Measurements from ENCODE around the gene RSKR. TPM values are rescaled to one million over a fixed set of nuclear protein-coding genes. Genes with fewer than 3 reads are reported as not detected.
"Not testable (repeated sequence)": the region's sequence is repeated elsewhere in the genome, so short reads cannot be mapped to it uniquely, and the experiment has no call there.

The RSKR gene
- total RNA-seq, 1 donor from 2014 or later, result 34.2 TPM

DNA sequence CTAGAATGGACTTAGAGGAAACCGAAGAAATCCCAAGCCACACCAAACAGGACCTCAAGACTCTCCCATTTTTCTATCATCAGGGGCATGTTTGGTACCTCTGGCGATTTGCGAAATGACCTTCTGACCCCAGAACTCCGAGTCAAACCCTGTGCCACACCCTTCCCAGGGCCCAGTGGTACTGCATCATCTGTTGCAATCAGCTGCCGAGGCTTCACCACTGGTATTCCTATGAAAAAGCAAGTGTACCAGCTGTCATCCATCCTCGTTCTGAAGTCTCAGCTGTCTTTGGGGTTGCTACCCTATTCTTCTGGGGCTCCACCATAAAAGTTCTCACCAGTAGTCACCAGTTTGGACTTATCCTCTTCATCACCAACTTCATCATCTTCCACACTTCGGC is 2.3 kb upstream of the RSKR start:
- DNase-seq (ENCODE audit: low read depth, low spot score), result no peak
- TF ChIP-seq, protein P1, sequence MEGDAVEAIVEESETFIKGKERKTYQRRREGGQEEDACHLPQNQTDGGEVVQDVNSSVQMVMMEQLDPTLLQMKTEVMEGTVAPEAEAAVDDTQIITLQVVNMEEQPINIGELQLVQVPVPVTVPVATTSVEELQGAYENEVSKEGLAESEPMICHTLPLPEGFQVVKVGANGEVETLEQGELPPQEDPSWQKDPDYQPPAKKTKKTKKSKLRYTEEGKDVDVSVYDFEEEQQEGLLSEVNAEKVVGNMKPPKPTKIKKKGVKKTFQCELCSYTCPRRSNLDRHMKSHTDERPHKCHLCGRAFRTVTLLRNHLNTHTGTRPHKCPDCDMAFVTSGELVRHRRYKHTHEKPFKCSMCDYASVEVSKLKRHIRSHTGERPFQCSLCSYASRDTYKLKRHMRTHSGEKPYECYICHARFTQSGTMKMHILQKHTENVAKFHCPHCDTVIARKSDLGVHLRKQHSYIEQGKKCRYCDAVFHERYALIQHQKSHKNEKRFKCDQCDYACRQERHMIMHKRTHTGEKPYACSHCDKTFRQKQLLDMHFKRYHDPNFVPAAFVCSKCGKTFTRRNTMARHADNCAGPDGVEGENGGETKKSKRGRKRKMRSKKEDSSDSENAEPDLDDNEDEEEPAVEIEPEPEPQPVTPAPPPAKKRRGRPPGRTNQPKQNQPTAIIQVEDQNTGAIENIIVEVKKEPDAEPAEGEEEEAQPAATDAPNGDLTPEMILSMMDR (conservative IDR thresholded peaks at IDR 0.05), result no peak
- H3K9me3 Mint-ChIP-seq, result no peaks in the 10 kb centered on the region
- no peak overlapping the region for H3K27ac Mint-ChIP-seq (ENCODE audit: unreplicated experiment)
- H3K27me3 Mint-ChIP-seq (ENCODE audit: low read depth), result no peaks in the 10 kb centered on the region
- peaks cover 5% of the 10 kb centered on the region for H3K4me1 Mint-ChIP-seq
- peaks cover 20% of the 10 kb centered on the region for H3K36me3 Mint-ChIP-seq (ENCODE audit: low read depth)
- no peak overlapping the region for H3K4me3 Mint-ChIP-seq

DNA sequence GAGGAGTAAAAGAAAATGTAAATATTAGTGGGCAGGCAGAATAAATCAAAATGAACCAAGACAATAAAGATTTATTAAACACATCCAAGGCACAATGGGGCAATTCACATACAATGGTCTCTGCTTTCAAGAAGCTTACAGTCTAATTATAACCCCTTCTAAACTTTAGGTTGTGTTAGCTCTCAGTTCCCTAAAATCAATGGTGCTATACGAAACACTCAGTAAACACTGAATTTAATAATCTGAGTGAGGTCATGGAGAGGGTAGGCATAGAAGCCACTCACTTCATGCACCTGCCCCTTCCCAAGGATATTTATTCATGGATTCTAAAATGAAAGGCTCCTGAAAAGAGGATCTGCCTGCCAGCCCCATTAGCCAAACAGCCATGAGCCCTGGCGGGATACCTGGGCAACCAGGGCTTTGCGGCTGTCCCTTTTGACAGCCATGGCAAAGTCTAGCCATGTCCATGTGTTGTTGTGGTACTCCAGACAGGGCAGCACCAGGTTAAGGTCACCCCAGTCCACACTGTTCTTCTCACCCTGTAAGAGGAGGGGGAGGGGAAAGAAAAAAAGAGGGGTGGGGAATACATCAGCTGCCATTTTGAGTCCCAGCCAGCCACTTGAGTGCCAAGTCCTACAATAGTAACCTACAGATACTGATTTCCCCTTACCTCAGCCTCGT is 1.4 kb upstream of the RSKR start:
- Mint-ChIP-seq H3K27ac (ENCODE audit: unreplicated experiment) (no peak overlapping the region), H3K9me3 (no peaks in the 10 kb centered on the region), H3K27me3 (ENCODE audit: low read depth) (no peaks in the 10 kb centered on the region), H3K4me3 (no peak overlapping the region), H3K36me3 (ENCODE audit: low read depth) (peaks cover 25% of the 10 kb centered on the region), H3K4me1 (peaks cover 5% of the 10 kb centered on the region)
- TF ChIP-seq, protein P1 (conservative IDR thresholded peaks at IDR 0.05), result no peak
- no peak for DNase-seq (ENCODE audit: low read depth, low spot score)

DNA sequence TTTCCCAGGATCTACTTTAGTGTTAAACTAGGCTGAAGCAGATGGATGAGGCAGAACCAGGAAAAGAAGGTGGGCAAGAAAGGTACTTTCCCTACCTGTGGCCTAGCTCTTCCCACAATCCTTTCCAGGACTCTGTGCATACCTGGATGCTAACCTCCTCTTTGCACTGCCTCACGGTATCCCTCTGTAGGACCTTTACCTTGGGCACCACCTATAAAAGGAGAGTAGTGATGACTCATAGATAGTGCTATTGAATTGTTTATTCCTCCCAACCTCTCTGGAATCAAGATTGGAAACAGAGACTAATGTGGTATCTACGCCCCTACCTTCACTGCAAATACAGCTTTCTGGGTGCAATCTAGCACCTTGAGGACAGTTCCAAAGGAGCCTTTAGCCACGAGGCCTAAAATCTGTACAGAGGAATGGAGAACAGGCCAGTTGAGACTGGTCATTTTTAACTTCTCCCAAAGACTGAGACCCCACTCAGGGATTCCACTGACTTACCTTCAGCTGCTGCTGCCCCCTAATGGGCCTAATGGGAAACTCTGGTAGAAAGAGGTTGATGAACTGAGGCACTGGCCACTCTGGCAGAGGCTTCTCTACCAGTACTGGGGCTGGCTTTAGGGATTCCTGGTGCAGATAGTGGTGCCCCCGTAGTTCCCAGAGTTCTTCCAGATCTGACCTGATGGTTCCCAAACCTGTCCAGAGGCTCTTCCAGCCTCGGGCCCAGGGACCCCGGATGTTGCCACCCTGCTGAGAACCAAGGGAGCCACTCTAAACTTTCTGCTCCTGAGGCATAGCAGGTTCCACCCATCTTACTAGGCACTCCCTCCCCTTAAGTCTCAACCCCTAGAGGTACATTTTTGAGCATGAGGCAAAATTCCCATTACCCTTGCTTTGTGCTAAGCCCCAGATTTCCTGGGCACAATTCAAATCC is 781 bp downstream of the RSKR start:
- Mint-ChIP-seq H3K27me3 (ENCODE audit: low read depth) (no peaks in the 10 kb centered on the region), H3K36me3 (ENCODE audit: low read depth) (peaks cover 18% of the 10 kb centered on the region), H3K4me1 (peaks cover 5% of the 10 kb centered on the region), H3K27ac (ENCODE audit: unreplicated experiment) (no peak overlapping the region), H3K9me3 (no peaks in the 10 kb centered on the region), H3K4me3 (peak overlapping the region; percentile 21)
- DNase-seq (ENCODE audit: low read depth, low spot score), result peak; percentile 36
- TF ChIP-seq, protein P1 (conservative IDR thresholded peaks at IDR 0.05), result peak; percentile 74

DNA sequence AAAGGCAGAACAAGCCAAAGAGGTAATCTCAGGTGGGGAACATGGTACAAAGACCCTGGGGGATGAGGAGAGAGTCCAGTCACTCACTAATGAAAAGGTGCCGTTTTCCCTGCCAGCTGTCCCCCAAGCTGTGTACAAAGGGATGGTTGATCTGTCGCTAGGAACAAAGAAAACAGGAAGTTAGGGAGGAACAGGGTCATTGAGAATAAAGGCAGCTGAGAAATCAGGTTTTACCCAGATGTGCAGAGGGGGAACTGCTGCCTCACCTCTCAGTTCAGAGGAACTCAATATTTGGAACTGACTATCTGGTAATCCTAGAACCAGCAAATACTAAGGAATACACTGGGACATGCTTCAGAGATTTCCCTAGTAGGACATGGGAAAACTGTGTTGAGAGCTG is 1.5 kb downstream of the RSKR start:
- H3K9me3 Mint-ChIP-seq, result no peaks in the 10 kb centered on the region
- H3K4me3 Mint-ChIP-seq, result no peak overlapping the region
- no peak for DNase-seq (ENCODE audit: low read depth, low spot score)
- H3K27ac Mint-ChIP-seq (ENCODE audit: unreplicated experiment), result no peak overlapping the region
- H3K27me3 Mint-ChIP-seq (ENCODE audit: low read depth), result no peaks in the 10 kb centered on the region
- TF ChIP-seq, protein P1 (conservative IDR thresholded peaks at IDR 0.05), result no peak
- peaks cover 18% of the 10 kb centered on the region for H3K36me3 Mint-ChIP-seq (ENCODE audit: low read depth)
- H3K4me1 Mint-ChIP-seq, result peaks cover 5% of the 10 kb centered on the region

DNA sequence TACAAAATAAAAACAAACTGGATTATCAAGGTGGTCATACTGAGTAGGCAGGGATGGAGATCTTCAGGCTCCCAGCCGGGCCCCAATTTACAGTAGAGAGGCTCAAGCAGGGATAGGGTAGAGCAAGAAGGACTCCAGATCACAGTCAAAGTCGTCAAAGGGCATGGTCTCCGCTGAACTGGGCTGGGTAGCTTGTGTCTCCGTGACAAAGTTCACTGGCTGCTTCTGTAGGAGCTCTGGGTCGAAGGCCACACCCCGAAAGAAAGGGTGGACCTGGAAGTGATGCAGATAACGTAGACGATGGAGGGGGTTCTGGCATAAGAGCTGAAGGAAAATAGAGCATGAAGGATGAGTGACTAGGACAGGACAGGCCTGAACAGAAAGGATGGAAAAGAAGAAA is 3.6 kb downstream of the RSKR start:
- Mint-ChIP-seq H3K27ac (ENCODE audit: unreplicated experiment) (peak overlapping the region; percentile 74), H3K27me3 (ENCODE audit: low read depth) (no peaks in the 10 kb centered on the region), H3K9me3 (no peaks in the 10 kb centered on the region), H3K4me3 (no peak overlapping the region), H3K4me1 (peaks cover 5% of the 10 kb centered on the region), H3K36me3 (ENCODE audit: low read depth) (peaks cover 14% of the 10 kb centered on the region)
- no peak for DNase-seq (ENCODE audit: low read depth, low spot score)
- TF ChIP-seq, protein P1 (conservative IDR thresholded peaks at IDR 0.05), result no peak

DNA sequence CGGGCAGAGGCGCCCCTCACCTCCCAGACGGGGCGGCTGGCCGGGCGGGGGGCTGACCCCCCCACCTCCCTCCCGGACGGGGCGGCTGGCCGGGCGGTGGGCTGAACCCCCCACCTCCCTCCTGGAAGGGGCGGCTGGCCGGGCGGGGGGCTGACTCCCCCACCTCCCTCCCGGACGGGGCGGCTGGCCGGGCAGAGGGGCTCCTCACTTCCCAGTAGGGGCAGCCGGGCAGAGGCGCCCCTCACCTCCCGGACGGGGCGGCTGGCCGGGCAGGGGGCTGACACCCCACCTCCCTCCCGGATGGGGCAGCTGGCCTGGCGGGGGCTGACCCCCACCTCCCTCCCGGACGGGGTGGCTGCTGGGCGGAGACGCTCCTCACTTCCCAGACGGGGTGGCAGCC is 10.0 kb downstream of the RSKR start:
- H3K27ac Mint-ChIP-seq (ENCODE audit: unreplicated experiment); H3K4me3 Mint-ChIP-seq; H3K9me3 Mint-ChIP-seq; DNase-seq (ENCODE audit: low read depth, low spot score); H3K36me3 Mint-ChIP-seq (ENCODE audit: low read depth); H3K27me3 Mint-ChIP-seq (ENCODE audit: low read depth): not testable (repeated sequence)
- H3K4me1 Mint-ChIP-seq, result peaks cover 14% of the 10 kb centered on the region

Measured in neural crest cell (in vitro differentiated cells).